Measurements from ENCODE around the gene EMILIN3.

DNA sequence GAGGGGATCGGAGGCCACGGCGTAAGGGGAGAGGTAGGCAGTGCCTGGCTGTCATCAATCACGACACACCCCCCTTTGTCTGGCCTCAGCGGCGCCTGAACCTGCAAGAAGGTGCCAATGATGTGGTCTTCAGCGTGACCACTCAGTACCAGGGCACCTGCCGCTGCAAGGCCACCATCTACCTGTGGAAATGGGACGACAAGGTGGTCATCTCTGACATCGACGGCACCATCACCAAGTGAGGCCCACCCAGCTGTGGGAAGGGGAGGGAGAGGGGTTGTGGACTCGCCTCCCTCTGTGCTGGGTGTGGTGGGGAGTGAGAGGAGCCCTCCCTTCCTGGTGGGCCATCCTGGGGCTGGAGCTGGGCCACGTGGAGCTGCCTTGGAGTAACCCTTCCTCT, 9.7 kb downstream of the EMILIN3 start:
- TF ChIP-seq EZH2phosphoT487 (IDR thresholded peaks at IDR 0.05; ENCODE audit: low read depth, severe bottlenecking, unreplicated experiment) (no peak), EZH2 (IDR thresholded peaks at IDR 0.05; ENCODE audit: borderline replicate concordance) (no peak)
- TF ChIP-seq, protein P1, sequence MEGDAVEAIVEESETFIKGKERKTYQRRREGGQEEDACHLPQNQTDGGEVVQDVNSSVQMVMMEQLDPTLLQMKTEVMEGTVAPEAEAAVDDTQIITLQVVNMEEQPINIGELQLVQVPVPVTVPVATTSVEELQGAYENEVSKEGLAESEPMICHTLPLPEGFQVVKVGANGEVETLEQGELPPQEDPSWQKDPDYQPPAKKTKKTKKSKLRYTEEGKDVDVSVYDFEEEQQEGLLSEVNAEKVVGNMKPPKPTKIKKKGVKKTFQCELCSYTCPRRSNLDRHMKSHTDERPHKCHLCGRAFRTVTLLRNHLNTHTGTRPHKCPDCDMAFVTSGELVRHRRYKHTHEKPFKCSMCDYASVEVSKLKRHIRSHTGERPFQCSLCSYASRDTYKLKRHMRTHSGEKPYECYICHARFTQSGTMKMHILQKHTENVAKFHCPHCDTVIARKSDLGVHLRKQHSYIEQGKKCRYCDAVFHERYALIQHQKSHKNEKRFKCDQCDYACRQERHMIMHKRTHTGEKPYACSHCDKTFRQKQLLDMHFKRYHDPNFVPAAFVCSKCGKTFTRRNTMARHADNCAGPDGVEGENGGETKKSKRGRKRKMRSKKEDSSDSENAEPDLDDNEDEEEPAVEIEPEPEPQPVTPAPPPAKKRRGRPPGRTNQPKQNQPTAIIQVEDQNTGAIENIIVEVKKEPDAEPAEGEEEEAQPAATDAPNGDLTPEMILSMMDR (IDR thresholded peaks at IDR 0.05; ENCODE audit: poor library complexity) = no peak
